AG10803 (cell line): ENCODE data around the gene RUNX3.

Source experiments
- DNase-seq: peaks from one replicate; pipeline ENCODE4 v3.0.0; 2010; ENCODE audit warnings: low read depth
- H3K4me3 ChIP-seq: 2 replicates; pipeline ENCODE4 v1.5.1; 2011; ENCODE audit warnings: mild to moderate bottlenecking, low read length, control low read depth
- TF ChIP-seq, protein P1 (sequence below): conservative IDR thresholded peaks from 2 replicates; pipeline ENCODE4 v1.5.1; 2011; ENCODE audit warnings: mild to moderate bottlenecking, low read length, control low read depth, inconsistent platforms

Gene RUNX3

DNA sequence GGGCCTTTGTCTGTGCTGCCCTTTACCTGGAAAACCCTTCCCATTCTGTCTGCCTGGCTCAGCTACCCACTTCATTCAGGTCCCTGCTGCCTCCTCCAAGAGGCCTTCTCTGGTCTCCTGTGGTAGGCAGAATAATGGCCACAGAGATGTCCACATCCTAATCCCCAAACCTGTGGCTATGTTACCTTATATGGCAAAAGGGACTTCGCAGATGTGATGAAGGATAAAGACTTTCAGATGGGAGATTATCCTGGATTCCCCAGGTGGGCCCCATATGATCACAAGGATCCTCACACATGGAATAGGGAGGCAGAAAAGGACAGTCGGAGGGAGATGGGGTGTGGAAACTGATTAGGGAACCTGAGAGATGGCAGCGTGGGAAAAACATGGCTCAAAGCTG is 14.2 kb upstream of the RUNX3 start:
- TF ChIP-seq, protein P1, sequence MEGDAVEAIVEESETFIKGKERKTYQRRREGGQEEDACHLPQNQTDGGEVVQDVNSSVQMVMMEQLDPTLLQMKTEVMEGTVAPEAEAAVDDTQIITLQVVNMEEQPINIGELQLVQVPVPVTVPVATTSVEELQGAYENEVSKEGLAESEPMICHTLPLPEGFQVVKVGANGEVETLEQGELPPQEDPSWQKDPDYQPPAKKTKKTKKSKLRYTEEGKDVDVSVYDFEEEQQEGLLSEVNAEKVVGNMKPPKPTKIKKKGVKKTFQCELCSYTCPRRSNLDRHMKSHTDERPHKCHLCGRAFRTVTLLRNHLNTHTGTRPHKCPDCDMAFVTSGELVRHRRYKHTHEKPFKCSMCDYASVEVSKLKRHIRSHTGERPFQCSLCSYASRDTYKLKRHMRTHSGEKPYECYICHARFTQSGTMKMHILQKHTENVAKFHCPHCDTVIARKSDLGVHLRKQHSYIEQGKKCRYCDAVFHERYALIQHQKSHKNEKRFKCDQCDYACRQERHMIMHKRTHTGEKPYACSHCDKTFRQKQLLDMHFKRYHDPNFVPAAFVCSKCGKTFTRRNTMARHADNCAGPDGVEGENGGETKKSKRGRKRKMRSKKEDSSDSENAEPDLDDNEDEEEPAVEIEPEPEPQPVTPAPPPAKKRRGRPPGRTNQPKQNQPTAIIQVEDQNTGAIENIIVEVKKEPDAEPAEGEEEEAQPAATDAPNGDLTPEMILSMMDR = no peak
- H3K4me3 ChIP-seq = no peak overlapping the region
- DNase-seq = no peak

DNA sequence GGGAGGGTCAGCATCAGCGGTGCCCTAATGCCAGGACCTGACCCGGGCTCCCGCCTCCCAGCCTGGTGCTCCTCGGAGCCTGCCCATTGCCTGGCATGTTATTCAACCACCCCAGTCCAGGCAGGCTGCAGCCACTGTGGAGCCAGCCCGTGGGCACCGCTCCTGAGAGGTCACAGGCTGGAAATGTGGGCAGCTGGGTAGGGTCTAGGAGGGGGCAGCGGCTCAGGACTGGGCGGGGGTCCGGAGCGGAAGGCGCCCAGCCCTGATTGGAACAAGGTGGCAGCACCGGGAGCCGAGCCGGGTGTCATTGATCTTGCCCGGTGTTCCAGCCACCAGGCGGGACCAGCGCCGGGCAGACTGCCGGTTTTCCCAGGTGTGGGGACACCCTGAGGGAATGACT is 12.7 kb upstream of the RUNX3 start:
- no peak for DNase-seq
- TF ChIP-seq, protein P1 = no peak

DNA sequence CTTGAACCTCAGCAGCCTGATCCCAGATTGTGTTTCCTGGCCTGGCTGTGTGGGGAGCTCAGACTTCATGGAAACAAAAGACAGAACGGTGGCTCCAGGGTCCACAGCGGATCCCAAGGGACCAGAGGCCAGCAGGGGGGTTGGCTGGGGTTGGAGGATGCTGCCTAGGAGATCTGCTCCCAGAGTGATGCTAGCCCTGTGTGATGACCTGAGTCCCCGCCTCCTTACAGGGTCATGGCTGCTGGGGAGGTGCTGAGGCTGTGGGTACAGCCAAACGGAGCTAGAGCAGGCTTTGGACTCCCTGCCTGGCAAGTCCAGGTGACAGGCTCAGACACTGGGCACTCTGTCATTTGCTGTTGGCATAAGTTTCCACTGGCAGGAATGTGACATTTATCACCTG is 11.5 kb upstream of the RUNX3 start:
- no peak overlapping the region for H3K4me3 ChIP-seq
- DNase-seq = no peak
- TF ChIP-seq, protein P1 = no peak

More for the DNA sequence above, 12.7 kb upstream of the RUNX3 start:
- H3K4me3 ChIP-seq = no peak overlapping the region

DNA sequence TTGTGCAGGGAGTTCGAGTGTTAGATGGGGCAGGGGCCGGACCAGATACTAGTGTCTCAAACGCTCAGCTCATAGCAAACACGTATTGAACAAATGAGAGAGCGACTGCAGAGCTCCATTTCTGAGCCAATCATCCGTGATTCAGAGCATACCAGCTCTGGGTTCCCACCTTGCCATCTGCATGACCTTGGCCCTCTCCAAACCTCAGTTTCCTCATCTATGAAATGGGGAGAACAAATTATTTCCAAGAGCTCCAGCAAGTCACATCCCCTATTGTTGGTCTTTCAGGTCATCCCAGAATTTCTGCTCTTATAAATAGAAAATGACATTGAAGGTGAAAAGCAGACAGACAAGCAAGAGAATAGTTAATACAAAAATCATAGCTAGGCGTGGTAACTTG is 10.2 kb upstream of the RUNX3 start:
- no peak overlapping the region for H3K4me3 ChIP-seq
- DNase-seq = no peak
- TF ChIP-seq, protein P1 = no peak

DNA sequence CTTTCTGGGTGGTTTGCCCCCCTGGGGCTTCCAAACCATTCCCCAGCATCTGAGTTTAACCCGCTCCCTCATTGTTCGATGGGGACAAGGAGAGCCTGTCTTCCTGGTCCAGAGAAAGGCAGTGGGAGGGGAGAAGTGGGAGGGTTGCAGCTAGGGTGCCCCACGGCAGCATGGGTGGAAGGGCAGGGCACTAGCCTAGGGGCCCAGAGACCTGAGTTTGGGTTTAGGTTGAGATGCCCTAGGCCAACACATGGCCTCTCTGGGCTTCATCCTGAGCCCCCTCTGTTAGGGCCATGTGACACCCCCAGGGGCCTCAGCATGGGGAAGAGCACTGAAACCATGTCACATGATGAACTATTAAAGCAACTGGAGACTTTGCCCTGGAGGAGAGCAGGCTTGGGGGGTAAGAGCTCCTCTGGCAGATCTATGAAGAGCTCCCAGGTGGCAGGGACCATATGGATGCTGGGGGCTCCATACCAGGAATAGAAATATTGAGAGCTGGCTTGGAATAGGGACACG is 9.7 kb upstream of the RUNX3 start:
- TF ChIP-seq, protein P1 = no peak
- no peak for DNase-seq
- H3K4me3 ChIP-seq = no peak overlapping the region

DNA sequence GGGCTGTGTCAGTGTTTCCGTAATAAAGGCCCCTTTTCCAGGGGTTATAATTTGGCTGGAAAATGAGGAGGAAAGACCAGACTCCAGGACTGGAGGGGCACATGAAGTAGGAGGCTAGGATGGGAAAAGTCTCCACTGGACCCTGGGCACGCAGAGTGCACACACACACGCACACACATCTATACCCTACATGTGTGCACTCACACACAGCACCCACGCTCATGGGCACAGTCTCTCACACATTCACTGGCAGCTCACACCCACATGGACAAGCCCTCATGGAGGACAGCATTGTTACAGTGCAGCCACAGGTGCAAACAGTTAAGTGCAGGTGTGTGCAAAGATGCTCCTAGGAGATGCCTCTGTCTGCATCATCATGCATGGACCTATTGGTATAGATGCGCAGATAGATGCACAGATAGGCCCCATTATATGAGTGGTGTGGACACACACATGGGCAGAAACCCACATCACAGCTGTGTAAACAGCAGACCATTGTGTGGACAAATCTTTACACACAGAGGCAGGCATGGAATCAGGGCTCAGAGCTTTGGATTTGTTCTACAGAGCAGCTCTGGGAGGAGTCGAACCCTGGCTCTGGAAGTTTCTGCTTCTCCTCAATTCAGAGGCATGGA is 9.1 kb upstream of the RUNX3 start:
- no peak overlapping the region for H3K4me3 ChIP-seq
- no peak for DNase-seq
- TF ChIP-seq, protein P1 = no peak

DNA sequence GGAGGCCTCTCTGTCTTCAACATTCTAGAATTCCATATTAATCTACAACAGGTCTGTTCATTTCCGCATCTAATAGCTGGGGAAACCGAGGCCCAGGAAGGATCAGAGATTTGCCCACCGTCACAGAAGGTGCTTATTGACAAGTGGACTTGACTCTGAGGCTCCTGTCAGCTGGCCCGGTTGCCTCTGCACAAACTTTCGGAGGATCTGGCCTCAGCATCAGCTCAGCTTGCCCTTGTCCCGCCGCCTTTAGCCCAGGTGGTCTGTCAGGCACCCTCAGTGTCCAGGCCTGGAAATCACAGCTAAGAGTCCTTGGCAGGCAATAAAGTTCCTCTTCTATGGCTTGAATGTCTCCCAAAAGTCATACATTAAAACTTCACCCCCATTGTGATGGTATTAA is 8.2 kb upstream of the RUNX3 start:
- TF ChIP-seq, protein P1 = no peak
- H3K4me3 ChIP-seq = no peak overlapping the region
- DNase-seq = no peak
